Left lung (tissue), 10 donors: ENCODE measurements around the gene SPINK8. TPM values are rescaled to one million over a fixed set of nuclear protein-coding genes. Genes with fewer than 3 reads are reported as not detected.

Experiments used
- ATAC-seq: fragments of 200-7000 bp; cut with Tn5 transposase; one replicate; pipeline ENCODE4 v1.9.1; 2020; ENCODE audit warnings: moderate library complexity
- DNase-seq, 4 donors: peaks; one replicate each; pipeline ENCODE4 v3.0.0-alpha.2; 2013 to 2020
- H3K27ac ChIP-seq, 2 donors: fragments of 200-600 bp; sonication (generic) in 1 of 2; one replicate each; pipeline versions ENCODE4 v1.5.0 to v1.8.0; 2020 to 2021
- H3K27me3 ChIP-seq, 2 donors: fragments of 200-600 bp; sonication (generic) in 1 of 2; one replicate each; pipeline versions ENCODE4 v1.5.0 to v1.8.0; 2020 to 2021
- H3K36me3 ChIP-seq, 2 donors: fragments of 200-600 bp; sonication (generic) in 1 of 2; one replicate each; pipeline versions ENCODE4 v1.5.0 to v1.8.0; 2020 to 2021
- H3K4me1 ChIP-seq, 2 donors: fragments of 200-600 bp; one replicate each; pipeline ENCODE4 v1.8.0; 2021
- H3K4me3 ChIP-seq, 2 donors: fragments of 200-600 bp; sonication (generic) in 1 of 2; one replicate each; pipeline versions ENCODE4 v1.5.0 to v1.8.0; 2020 to 2021; ENCODE audit warnings: mild to moderate bottlenecking in 1 of 2
- H3K9me3 ChIP-seq, 2 donors: fragments of 200-600 bp; sonication (generic) in 1 of 2; one replicate each; pipeline versions ENCODE4 v1.5.0 to v1.8.0; 2020 to 2021
- intact Hi-C, 2 donors: fragments of 100-400 bp; cut with DNase I; formaldehyde crosslinking; loops; one replicate each; pipeline versions ENCODE4 v1.11.2 to v1.14.2; 2022
- polyA plus RNA-seq, 6 donors: library from polyadenylated mRNA; unstranded; fragments of 120-200 nt; gene quantifications; one replicate each; pipeline ENCODE4 v1.2.1, GENCODE V29; 2013; ENCODE audit not compliant: insufficient read length in 6 of 6
- total RNA-seq, 2 donors: library from RNA; stranded (reverse); fragmentation: NEBNext Ultra II Directional; extraction: Animal tissue kit (Norgen Biotek cat#: 25700); gene quantifications; one replicate each; pipeline ENCODE4 v1.2.1, GENCODE V29; 2021
- TF ChIP-seq, protein P1 (sequence below), 2 donors: fragments of 200-600 bp; sonication (generic) in 1 of 2; IDR thresholded peaks; one replicate each; pipeline versions ENCODE4 v1.5.0 to v1.8.0; 2021; ENCODE audit warnings: antibody characterized with exemption in 2 of 2
- donor health status: DM: no; HTN: yes; CAD: no.
- donor health status: DM: no; HTN: no; CAD: no.

SPINK8 gene
- total and polyA plus RNA-seq, 8 donors: not detected

DNA sequence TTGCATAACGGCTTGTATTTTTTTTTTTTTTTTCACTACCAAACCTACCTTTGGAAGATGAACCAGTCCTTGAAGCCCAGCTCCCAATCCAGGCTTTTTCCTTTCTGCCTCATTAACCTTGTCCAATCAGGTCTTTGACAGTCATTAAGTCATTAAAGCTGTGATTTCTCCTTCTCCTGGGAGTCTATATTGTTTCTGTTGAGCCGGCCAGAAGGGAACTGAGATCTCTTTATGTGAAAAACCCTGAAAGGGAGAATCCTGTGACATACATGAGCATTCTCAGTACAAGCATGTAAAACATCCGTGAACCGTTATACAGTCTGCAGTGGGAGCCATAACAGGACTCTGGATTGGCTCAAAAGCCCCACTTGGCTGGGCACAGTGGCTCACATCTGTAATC lies 52.6 kb downstream of the SPINK8 start:
- Histone ChIP-seq H3K4me3 (no peak overlapping the region), H3K27ac (no peak overlapping the region), H3K9me3 (no peaks in the 10 kb centered on the region), H3K27me3 (no peaks in the 10 kb centered on the region), H3K4me1 (no peaks in the 10 kb centered on the region), H3K36me3 (no peaks in the 10 kb centered on the region)
- no peak for ATAC-seq
- intact Hi-C loops: no loop called here
- DNase-seq: no peak
- TF ChIP-seq, protein P1, sequence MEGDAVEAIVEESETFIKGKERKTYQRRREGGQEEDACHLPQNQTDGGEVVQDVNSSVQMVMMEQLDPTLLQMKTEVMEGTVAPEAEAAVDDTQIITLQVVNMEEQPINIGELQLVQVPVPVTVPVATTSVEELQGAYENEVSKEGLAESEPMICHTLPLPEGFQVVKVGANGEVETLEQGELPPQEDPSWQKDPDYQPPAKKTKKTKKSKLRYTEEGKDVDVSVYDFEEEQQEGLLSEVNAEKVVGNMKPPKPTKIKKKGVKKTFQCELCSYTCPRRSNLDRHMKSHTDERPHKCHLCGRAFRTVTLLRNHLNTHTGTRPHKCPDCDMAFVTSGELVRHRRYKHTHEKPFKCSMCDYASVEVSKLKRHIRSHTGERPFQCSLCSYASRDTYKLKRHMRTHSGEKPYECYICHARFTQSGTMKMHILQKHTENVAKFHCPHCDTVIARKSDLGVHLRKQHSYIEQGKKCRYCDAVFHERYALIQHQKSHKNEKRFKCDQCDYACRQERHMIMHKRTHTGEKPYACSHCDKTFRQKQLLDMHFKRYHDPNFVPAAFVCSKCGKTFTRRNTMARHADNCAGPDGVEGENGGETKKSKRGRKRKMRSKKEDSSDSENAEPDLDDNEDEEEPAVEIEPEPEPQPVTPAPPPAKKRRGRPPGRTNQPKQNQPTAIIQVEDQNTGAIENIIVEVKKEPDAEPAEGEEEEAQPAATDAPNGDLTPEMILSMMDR (IDR thresholded peaks at IDR 0.05): no peak

DNA sequence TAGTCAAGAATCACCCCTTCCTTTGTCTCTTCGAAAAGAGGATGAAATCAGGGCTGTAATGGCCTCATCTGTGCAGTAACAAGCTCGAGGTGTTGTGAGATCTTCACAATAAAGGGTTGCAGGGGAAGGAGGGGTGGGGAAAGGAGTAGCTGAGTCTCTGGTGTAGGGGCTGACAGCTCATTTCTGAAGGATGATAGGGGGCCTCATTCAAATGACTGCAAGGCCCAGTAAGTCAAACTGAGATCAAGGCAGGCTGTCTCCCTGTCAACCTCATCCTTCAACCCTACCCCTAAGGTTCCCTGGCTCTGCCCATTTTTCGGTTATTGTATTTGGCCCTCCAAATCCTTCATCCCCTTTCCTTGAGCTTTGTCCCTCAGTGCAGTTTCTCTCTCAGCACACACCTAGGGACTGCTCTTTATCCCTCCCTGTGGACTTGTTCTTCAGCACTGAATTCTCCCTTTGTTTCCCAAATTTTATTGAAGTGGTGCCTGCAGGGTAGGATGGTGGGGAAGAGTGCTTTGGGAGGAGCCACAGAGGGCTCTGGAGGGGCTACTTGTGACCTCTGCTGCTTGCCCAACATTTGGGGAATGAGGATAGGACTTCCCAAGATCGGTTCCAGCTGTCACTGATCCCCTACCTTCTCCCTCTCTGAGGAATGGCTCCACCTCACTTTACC lies 54.4 kb downstream of the SPINK8 start:
- H3K4me1 ChIP-seq: no peaks in the 10 kb centered on the region
- DNase-seq (no peak), ATAC-seq (no peak)
- H3K9me3 ChIP-seq: no peaks in the 10 kb centered on the region
- H3K36me3 ChIP-seq: no peaks in the 10 kb centered on the region
- TF ChIP-seq, protein P1 (IDR thresholded peaks at IDR 0.05): no peak
- no peaks in the 10 kb centered on the region for H3K27me3 ChIP-seq
- intact Hi-C loops: no loop called here
- no peak overlapping the region for H3K4me3 ChIP-seq
- H3K27ac ChIP-seq: no peak overlapping the region

DNA sequence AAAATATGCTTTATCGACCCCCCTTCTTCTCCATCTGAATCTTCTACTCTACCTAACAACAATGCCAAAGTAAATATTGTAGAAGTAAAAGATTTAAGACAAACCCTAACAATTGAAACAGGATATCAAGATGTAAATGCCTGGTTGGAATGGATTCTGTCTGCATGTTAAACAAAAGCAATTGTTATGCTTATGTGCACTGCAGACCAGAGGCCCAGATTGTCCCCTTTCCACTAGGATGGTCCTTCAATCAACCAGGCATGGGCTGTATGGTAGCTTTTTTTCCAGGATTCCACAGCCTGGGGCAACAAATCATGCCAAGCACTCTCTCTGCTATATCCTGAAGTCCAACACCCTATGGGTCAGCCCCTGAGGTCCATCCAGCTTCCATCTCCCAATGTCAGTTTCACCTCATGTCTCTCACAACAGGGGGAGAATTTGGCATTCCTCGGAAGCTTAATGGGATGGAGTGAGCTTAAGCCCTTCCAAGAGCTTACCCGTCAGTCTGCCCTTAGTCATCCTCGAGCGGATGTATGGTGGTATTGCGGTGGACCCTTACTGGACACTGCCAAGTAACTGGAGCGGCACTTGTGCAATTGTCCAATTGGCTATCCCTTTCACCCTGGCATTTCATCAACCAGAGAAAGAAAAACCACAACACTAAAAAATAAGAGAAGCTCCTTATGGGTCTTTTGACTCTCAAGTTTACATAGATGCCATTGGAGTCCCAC lies 56.4 kb downstream of the SPINK8 start:
- Histone ChIP-seq H3K4me3 (no peak overlapping the region), H3K36me3 (no peaks in the 10 kb centered on the region), H3K27me3 (no peaks in the 10 kb centered on the region), H3K4me1 (peaks cover 0 to 5% of the 10 kb centered on the region in 2 donors), H3K27ac (no peak overlapping the region), H3K9me3 (no peaks in the 10 kb centered on the region)
- ATAC-seq: no peak
- TF ChIP-seq, protein P1 (IDR thresholded peaks at IDR 0.05): no peak
- no peak for DNase-seq
- intact Hi-C loops: no loop called here

DNA sequence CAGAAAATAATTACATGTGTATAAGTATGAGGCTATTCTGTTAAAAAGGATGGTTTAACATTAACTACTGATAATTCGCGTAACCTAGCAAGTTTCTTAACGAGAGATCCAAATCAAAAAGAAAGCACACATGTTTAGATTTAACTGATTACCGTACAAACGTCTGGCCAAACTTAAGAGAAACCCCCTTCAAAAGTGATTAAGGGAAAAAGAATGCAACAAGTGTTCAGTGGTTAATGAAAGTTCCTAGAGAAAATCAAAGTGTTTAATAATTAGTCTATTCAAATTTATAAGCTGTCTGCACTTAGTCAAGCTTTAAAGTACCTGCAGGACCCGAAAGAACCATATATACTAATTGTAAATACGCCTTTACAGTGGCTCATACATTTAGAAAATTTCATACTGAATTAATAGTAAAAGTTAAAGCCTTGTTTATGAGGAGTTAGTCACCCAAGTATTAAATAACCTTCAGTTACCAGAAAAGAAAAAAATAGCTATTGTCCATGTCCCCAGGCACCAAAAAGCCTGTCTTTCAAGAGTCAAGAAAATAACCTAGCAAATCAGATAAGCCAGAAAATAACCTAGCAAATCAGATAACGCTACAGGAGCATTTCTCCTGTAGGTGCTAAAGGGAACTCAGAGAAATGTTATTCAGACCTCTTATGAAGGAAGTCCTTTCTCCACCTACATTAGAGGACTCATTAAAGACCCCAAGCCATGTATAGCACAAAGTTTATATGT lies 58.0 kb downstream of the SPINK8 start:
- H3K9me3 ChIP-seq: no peaks in the 10 kb centered on the region
- H3K36me3 ChIP-seq: no peaks in the 10 kb centered on the region
- H3K4me3 ChIP-seq: no peak overlapping the region
- TF ChIP-seq, protein P1 (IDR thresholded peaks at IDR 0.05): no peak
- H3K4me1 ChIP-seq: peaks cover 0 to 5% of the 10 kb centered on the region in 2 donors
- intact Hi-C loops: no loop called here
- H3K27me3 ChIP-seq: no peaks in the 10 kb centered on the region
- DNase-seq (no peak), ATAC-seq (no peak)
- H3K27ac ChIP-seq: no peak overlapping the region

DNA sequence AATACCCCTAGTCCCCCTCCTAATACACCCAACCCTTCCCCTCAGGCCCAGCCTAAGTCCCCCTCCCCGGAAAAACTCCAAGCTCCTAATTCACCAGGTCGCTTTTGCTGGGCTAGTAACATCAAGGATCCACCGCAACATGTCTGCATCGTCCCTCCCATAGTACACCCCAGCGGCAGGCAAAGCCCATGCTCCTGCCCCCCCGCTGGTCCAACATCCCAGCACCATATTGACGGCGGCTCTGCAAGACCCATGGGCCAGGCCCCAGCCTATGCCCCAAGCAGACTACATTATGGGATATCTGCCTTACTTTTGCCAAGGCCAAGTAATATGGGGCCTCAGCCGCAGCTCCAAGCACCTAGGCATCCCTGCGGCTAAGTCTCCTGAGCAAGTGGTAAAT lies 59.0 kb downstream of the SPINK8 start:
- no peaks in the 10 kb centered on the region for H3K9me3 ChIP-seq
- peaks cover 0 to 5% of the 10 kb centered on the region in 2 donors for H3K4me1 ChIP-seq
- peaks cover 0 to 4% of the 10 kb centered on the region in 2 donors for H3K36me3 ChIP-seq
- intact Hi-C loops: loop anchor here in 1 of 2 donors (5.0 kb wide), 1 partner anchor 163 kb away; no protein-coding TSS in a partner anchor
- TF ChIP-seq, protein P1 (IDR thresholded peaks at IDR 0.05): no peak
- H3K27me3 ChIP-seq: no peaks in the 10 kb centered on the region
- ATAC-seq (no peak), DNase-seq (no peak)
- no peak overlapping the region for H3K4me3 ChIP-seq
- H3K27ac ChIP-seq: no peak overlapping the region
